Activated CD8-positive, alpha-beta memory T cell treated with anti-CD3 and anti-CD28 coated beads for 36 hours (primary cell): ENCODE measurements around the gene TFAP2A. TPM values are rescaled to one million over a fixed set of nuclear protein-coding genes. Genes with fewer than 3 reads are reported as not detected.

Experiments used
- CTCF ChIA-PET: fragments of 350-600 bp; sonication (Branson Sonifier 250); formaldehyde crosslinking; loops from one replicate; lab custom pipeline; 2021; ENCODE audit warnings: antibody characterized with exemption; lab: Charles Lee
- POLR2A ChIA-PET: fragments of 350-600 bp; sonication (Branson Sonifier 250); formaldehyde crosslinking; loops from one replicate; lab custom pipeline; 2021; ENCODE audit warnings: antibody characterized with exemption; lab: Charles Lee
- total RNA-seq, 2 experiments: library from RNA; stranded (reverse); gene quantifications; one replicate each; pipeline ENCODE4 v1.2.3, GENCODE V29; 2021

The TFAP2A gene
- total RNA-seq, 2 experiments from 2014 or later, result not detected

- ChIA-PET POLR2A (no interaction called here), CTCF (no interaction called here)
Measured at GRCh38 chr6:10362300-10362699, 52.6 kb downstream of the TFAP2A start.

GRCh38 chr6:10361428-10361827 is 53.4 kb downstream of the TFAP2A start:
- CTCF ChIA-PET, result no interaction called here
- POLR2A ChIA-PET, result no interaction called here

DNA sequence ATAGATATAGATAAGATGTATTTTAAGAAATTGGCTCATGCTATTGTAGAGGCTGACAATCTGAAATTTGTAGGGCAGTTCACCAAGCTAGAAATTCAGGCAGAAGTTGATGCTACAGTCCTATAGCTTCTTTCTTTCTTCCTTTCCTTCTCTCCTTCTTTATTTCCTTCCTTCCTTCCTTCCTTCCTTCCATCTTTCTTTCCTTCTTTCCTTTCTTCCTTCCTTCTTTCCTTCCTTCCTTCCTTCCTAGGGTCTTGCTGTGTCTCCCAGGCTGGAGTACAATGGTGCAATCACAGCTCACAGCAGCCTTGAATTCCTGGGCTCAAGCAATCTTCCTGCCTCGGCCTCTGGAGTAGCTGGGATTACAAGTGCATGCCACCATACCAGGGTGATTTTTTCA is 55.3 kb downstream of the TFAP2A start:
- POLR2A ChIA-PET, result no interaction called here
- CTCF ChIA-PET, result no interaction called here

DNA sequence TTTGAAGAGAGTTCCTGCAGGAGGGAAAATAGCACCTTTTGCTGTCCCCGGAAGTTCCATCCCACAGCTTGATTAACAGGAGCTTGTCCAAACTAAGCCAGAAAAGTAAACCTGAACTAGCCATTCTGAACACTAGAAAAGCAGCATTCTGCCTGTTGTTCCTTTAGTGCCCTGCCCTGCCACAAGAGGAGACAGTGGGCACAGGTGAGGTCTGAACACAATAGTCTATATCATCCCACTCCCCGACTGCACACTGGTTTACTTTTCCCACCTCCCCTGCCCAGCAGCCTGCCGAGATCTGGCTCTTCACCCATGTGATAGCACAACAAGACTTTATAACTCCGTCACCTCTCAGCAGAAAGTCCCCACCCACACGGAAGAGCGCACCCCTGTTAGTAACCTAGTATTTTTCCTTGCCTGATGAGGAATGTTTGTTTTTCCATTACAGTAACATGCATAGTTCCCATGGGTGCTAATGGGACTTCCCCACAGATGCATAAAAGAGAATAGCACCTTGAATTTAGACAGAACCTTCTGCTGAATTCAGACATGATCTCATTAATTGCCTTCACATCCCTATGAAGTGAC is 59.7 kb downstream of the TFAP2A start:
- POLR2A ChIA-PET, result no interaction called here
- CTCF ChIA-PET, result no interaction called here

GRCh38 chr6:10351791-10352190 is 63.1 kb downstream of the TFAP2A start:
- CTCF ChIA-PET, result interaction anchor here (0.6 kb wide), 1 partner anchor 1970 kb away, joined by 3 read pairs; no protein-coding TSS in a partner anchor
- POLR2A ChIA-PET, result no interaction called here

DNA sequence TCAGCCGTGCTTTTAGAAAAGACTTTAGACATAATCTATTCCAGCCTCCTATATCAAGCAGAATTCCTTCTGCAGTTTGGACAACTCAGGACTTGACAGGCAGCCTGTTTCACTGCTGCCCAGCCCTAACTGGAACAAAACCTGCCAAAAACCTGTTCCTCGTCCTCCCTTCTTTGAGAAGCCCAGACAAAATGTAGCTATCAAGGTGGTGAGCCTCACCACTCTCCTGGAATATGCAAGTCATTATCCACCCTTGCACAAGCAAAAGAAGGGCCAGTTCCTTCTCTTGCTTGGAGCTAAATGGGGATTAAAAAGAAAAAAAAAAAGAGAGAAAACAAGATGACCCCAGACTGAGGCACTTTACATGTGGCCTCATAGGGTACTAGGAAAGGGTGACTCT is 64.2 kb downstream of the TFAP2A start:
- ChIA-PET POLR2A (no interaction called here), CTCF (no interaction called here)

DNA sequence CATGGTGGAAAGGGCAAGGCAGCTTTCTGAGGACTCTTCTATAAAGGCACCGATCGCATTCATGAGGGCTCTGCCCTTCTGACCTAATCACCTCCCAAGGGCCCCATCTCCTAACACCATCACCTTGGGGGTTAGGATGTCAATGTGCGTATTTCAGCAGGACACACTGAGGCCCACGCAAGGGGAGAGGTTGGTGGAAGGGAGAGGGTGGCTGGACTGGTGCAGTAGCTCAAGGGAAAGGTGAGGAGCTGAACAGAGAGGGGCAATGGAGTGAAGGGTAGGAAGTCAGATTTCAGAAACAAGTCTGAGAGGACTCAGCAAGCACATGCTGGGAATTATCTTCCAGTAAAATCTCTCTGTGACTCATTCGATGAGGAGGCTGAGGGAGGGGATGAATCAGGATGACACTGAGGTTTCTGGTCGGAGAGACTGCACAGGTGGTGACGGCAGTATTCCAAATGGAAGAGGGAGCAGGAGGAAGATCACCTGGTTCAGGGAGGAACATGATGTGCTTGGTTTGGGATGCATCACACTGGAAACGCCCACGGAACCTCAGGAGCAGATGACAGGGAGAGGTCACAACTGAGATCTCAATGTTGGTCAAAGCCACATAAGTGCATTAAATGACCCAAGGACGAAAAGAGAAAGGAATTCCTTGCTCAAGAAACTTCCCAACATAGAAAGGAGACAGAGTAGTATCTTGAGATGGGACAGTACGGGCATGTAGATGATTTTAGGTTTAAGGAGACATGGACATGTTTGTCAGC is 67.1 kb downstream of the TFAP2A start:
- ChIA-PET POLR2A (no interaction called here), CTCF (no interaction called here)

Other genes with a start within 250 kb of the TFAP2A start
- 1 to 10 TPM; 1.7 TPM for gene GCNT2, start 106.3 kb upstream of the TFAP2A start, total RNA-seq